Fibroblast of pulmonary artery (primary cell): Measurements from ENCODE around the gene SYTL2.
"Not testable (repeated sequence)": the region's sequence is repeated elsewhere in the genome, so short reads cannot be mapped to it uniquely, and the experiment has no call there.

Experiments used
- DNase-seq: peaks from one replicate; pipeline ENCODE4 v3.0.0-alpha.2; 2010; ENCODE audit warnings: low read depth
- H3K4me3 ChIP-seq: replicated peaks from 2 replicates; pipeline ENCODE4 v1.5.1; 2011; ENCODE audit warnings: low read depth, mild to moderate bottlenecking, control low read depth, low read length, moderate library complexity
- CTCF ChIP-seq: IDR thresholded peaks from 2 replicates; pipeline ENCODE4 v1.5.1; 2011; ENCODE audit warnings: mild to moderate bottlenecking, control low read depth, low read length, inconsistent platforms; ENCODE audit errors: missing control alignments

Gene SYTL2

GRCh38 chr11:85810871-85811611, at the start of gene SYTL2:
Gene SYTL2, minus strand, starts transcription at chr11:85811141. Its CDS starts 53,416 bp downstream, at chr11:85757725.
- peak within 1 kb of the TSS; percentile 54 for H3K4me3 ChIP-seq
- no peak for TF ChIP-seq CTCF
- DNase-seq: peak; percentile 22

- DNase-seq: not testable (repeated sequence)
Observed at GRCh38 chr11:85859541-85859940, 48.6 kb upstream of the SYTL2 start.

GRCh38 chr11:85857098-85857497, 46.2 kb upstream of the SYTL2 start:
- no peak overlapping the region for H3K4me3 ChIP-seq
- no peak for DNase-seq
- TF ChIP-seq CTCF: no peak

More at GRCh38 chr11:85859541-85859940, 48.6 kb upstream of the SYTL2 start:
- H3K4me3 ChIP-seq: not testable (repeated sequence)

GRCh38 chr11:85855341-85855656, 44.4 kb upstream of the SYTL2 start, which contains the start of gene CCDC83:
Gene CCDC83, plus strand, starts transcription at chr11:85855383. Its CDS starts 9,741 bp downstream, at chr11:85865124.
- TF ChIP-seq CTCF: no peak
- DNase-seq: no peak
- peak within 1 kb of the TSS; percentile 58 for H3K4me3 ChIP-seq

GRCh38 chr11:85854557-85855340, 43.8 kb upstream of the SYTL2 start:
- peak overlapping the region; percentile 58 for H3K4me3 ChIP-seq
- peak; percentile 95 for DNase-seq
- TF ChIP-seq CTCF: peak; percentile 32

GRCh38 chr11:85854212-85854556, 43.2 kb upstream of the SYTL2 start:
- TF ChIP-seq CTCF: no peak
- H3K4me3 ChIP-seq: peak overlapping the region; percentile 58
- DNase-seq: no peak

GRCh38 chr11:85853541-85853940, 42.6 kb upstream of the SYTL2 start:
- DNase-seq, H3K4me3 ChIP-seq: not testable (repeated sequence)

GRCh38 chr11:85852754-85853153, 41.8 kb upstream of the SYTL2 start:
- DNase-seq, H3K4me3 ChIP-seq: not testable (repeated sequence)
